Brain microvascular endothelial cell (primary cell): ENCODE data around the gene CHST12.
A peak's percentile ranks its signal among the peaks of the same experiment; 100 is the strongest.

ENCODE experiments used
- DNase-seq: peaks from one replicate; pipeline ENCODE4 v3.0.0-alpha.2; 2020
- H3K27ac ChIP-seq: fragments of 250-450 bp; sonication (Bioruptor Pico); 2 replicates; pipeline ENCODE4 v1.5.1; 2020; ENCODE audit warnings: mild to moderate bottlenecking, moderate library complexity
- H3K27me3 ChIP-seq: fragments of 250-450 bp; sonication (Bioruptor Pico); replicated peaks from 2 replicates; pipeline ENCODE4 v1.5.1; 2020; ENCODE audit warnings: mild to moderate bottlenecking
- H3K36me3 ChIP-seq: fragments of 250-450 bp; sonication (Bioruptor Pico); replicated peaks from 2 replicates; pipeline ENCODE4 v1.5.1; 2020; ENCODE audit warnings: mild to moderate bottlenecking
- H3K4me3 ChIP-seq: 2 replicates; pipeline ENCODE4 v1.5.1; 2011; ENCODE audit warnings: low read depth, mild to moderate bottlenecking, control low read depth, low read length, moderate library complexity
- CTCF ChIP-seq: IDR thresholded peaks from 2 replicates; pipeline ENCODE4 v1.5.1; 2011; ENCODE audit warnings: low read depth, mild to moderate bottlenecking, moderate library complexity, low read length, control low read depth, inconsistent platforms; ENCODE audit errors: missing control alignments
- in situ Hi-C: cut with HindIII; loops from 2 replicates; pipeline ENCODE4 v1.10.0; 2017; ENCODE audit warnings: low sequenced_read_pairs, low pct_ligation_motif_present

CHST12 gene

GRCh38 chr7:2445047-2445446 lies 41.6 kb downstream of the CHST12 start:
- Histone ChIP-seq H3K27ac (no peak overlapping the region), H3K27me3 (no peaks in the 10 kb centered on the region)
- in situ Hi-C loops = no loop called here

GRCh38 chr7:2445898-2446555 lies 42.6 kb downstream of the CHST12 start:
- no peaks in the 10 kb centered on the region for H3K27me3 ChIP-seq
- no peak for DNase-seq
- no peak overlapping the region for H3K4me3 ChIP-seq
- H3K27ac ChIP-seq = no peak overlapping the region
- no peaks in the 10 kb centered on the region for H3K36me3 ChIP-seq
- in situ Hi-C loops = no loop called here
- no peak for TF ChIP-seq CTCF

More at GRCh38 chr7:2445047-2445446, 41.6 kb downstream of the CHST12 start:
- DNase-seq = no peak
- TF ChIP-seq CTCF = peak; percentile 20
- Histone ChIP-seq H3K36me3 (no peaks in the 10 kb centered on the region), H3K4me3 (no peak overlapping the region)

- in situ Hi-C loops = no loop called here
- no peak overlapping the region for H3K27ac ChIP-seq
- DNase-seq = no peak
Measured at GRCh38 chr7:2446676-2447075, 43.3 kb downstream of the CHST12 start.

GRCh38 chr7:2450198-2451107 lies 47.0 kb downstream of the CHST12 start:
- in situ Hi-C loops = no loop called here
- Histone ChIP-seq H3K27ac (no peak overlapping the region), H3K36me3 (no peaks in the 10 kb centered on the region), H3K4me3 (no peak overlapping the region), H3K27me3 (no peaks in the 10 kb centered on the region)
- no peak for TF ChIP-seq CTCF
- no peak for DNase-seq

More at GRCh38 chr7:2446676-2447075, 43.3 kb downstream of the CHST12 start:
- Histone ChIP-seq H3K36me3 (no peaks in the 10 kb centered on the region), H3K27me3 (no peaks in the 10 kb centered on the region), H3K4me3 (no peak overlapping the region)
- TF ChIP-seq CTCF = no peak

GRCh38 chr7:2451171-2452073 lies 48.0 kb downstream of the CHST12 start:
- Histone ChIP-seq H3K27ac (no peak overlapping the region), H3K4me3 (peak overlapping the region; percentile 40), H3K27me3 (no peaks in the 10 kb centered on the region), H3K36me3 (no peaks in the 10 kb centered on the region)
- in situ Hi-C loops = no loop called here
- peak; percentile 93 for TF ChIP-seq CTCF
- DNase-seq = peak; percentile 61
